Stimulated activated CD4-positive, alpha-beta T cell treated with anti-CD3 and anti-CD28 coated beads, Interleukin-15, amount 100 ng/mL, for 1 hour (primary cell): Measurements from ENCODE around the gene NUDT19.
"Not testable (repeated sequence)": the region's sequence is repeated elsewhere in the genome, so short reads cannot be mapped to it uniquely, and the experiment has no call there.

Experiments used
- DNase-seq, 2 donors: peaks; one replicate each; pipeline ENCODE4 v3.0.0-alpha.2; 2020; ENCODE audit warnings: low read depth in 1 of 2, low spot score in 1 of 2

The NUDT19 gene

DNA sequence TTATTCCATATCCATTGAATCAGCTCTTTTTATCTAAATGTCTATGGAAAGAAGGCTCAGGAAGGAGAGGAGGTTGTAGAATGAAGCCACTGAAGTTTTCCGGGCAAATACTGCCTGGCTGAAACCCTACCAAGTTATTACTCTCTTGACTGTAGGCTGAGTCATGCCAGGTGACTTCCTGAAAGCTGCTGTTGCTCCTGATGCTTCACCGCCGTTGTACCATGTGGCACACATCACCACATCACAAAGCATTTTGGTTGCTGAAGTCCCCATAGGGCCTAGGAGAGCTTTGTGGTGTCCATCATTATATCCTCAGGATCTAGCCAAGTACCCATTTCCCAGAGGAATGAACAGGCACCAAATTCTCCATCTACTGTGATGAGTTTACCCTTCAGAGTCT is 16.8 kb downstream of the NUDT19 start:
- no peak for DNase-seq

DNA sequence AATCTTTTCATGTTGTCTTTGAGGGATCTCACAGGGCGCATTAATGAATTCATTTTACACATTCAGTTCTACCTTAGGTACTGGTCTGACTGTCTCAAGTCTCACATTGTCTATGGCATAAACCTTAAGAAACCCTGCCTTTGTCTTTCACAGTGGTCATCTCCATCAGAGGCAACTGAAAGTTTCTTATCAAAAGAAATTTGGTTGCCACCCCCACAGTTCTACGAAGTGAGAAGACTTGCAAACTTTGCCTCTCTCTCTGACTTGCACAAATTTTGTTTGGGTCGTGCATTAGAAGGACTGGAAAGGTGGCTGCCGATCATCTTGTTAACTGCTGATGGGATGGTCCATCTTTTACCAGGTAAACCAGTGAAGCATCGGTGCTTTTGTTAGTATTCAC is 17.4 kb downstream of the NUDT19 start:
- DNase-seq: no peak

DNA sequence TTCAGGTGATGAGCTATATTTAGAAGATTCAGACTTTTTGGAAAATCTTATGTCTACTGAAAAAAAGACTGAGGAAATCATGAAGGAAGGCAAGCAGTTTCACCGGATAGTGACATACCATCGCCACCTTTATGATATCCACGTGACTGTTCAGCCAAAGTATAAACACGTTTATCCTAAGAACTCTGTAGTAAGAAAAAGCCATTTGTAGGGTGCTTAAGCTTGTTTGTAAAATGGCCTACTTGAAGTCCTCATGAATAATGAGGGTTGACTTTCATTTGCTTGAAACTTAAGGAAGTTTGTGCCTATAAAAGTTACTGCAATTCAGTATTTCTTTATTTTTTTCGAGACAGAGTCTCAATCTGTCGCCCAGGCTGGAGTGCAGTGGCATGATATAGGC is 20.1 kb downstream of the NUDT19 start:
- no peak for DNase-seq

DNA sequence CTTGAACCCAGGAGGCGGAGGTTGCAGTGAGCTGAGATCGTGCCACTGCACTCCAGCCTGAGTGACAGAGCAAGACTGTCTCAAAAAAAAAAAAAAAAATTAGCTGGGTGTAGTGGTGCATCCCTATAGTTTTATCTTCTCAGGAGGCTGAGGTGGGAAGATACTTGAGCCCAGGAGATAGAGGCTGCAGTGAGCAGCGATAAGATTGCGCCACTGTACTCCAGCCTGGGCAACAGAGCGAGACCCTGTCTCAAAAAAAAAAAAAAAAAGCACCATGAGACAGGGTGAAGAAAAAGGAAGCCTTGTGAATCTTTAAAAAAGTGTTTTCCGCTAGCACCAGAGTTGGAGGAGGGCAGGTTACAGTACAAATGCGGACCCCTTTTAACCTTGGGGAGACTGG is 24.6 kb downstream of the NUDT19 start:
- DNase-seq: not testable (repeated sequence)

DNA sequence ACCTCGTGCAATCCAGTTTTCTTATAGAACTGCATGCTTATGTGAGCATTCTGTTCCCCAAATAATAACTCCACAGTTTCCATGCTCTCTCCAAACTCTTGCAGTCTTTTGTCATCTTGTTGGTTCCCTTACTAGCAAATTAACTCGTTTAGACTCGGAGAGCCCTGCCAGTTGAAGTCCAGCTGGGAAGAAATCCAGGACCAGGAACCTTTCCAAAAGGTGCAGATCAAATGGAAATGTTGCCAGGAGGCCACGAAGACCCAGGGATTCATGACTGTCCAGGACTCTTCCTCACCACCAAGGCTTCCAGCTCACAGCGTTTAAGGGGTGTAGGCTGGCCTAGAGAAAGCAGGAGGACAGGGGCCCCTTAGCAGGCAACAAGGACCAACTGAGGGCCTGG is 25.9 kb downstream of the NUDT19 start:
- no peak for DNase-seq

DNA sequence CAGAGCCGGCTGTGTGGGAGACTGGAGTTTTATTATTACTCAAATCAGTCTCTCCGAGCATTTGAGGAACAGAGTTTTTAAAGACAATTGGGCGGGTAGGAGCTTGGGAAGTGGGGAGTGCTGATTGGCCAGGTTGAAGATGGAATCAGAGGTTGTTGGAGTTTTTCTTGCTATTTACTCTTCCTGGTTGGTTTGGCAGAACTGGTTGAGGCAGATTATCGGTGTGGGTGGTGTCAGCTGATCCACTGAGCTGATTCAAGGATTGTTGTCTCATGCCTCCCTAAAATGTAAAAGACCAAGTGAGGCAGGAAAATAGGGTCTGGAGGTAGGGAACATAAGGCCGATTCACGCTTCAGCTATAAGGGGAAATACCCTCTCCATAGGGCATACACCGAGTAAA is 26.7 kb downstream of the NUDT19 start:
- no peak for DNase-seq

DNA sequence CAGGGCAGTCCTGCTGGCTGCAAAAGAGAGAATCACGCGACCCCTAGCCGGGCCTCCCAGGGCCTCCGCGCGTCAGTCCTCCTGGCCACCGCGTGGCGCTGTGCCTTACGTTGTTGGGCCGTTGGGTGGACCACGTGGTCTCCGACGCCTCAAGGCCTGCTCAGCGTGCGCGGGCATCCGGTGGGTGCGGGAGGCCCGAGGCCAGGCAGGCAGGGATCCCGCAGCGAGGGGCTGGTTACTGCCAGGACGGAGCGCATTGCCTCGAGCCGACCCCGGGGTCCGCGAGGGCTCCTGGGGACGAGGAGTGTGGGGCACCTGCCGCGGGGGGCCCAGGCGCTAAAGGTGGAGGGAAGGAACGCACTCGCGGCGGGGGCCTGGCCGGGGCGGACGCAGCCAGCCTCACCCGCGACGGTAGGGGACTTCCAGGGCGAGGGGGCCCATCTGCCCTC is 28.0 kb downstream of the NUDT19 start, which contains the start of gene TDRD12:
Gene TDRD12, plus strand, starts transcription at position 157 of the 449 bp plus-strand sequence. CDS start 306 bp downstream, outside the sequence.
- no peak for DNase-seq

DNA sequence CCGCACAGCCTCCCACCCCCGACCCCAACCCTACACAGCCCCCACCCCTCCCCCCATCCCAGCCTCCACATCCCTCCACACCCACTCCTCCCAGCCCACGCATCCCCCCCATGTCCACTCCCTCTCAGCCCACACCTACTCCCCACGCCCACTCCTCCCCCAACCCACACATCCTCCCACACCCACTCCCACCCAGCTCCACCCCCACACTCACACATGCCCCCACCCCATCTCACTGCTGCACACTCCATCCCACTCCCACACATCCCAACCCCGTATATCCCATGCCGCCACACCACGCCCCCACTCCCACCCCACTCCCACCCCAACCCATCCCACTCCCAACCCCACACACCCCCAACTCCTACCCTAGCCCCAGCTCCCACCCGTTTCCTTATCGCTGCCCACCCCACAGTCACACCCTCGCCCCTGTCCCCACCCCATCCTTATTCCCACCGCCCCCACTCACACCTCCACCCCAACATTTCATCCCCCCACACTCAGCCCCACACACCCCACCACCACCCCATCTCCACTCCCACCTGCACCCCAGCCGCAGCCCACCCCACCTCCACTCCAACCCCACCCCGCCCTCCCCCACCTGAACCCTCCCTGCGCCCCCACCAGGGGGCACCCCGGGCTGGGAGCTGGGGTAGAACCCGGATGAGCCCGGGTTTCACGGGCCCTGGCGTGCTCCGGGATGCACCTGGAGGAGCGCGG is 28.8 kb downstream of the NUDT19 start:
- no peak for DNase-seq

DNA sequence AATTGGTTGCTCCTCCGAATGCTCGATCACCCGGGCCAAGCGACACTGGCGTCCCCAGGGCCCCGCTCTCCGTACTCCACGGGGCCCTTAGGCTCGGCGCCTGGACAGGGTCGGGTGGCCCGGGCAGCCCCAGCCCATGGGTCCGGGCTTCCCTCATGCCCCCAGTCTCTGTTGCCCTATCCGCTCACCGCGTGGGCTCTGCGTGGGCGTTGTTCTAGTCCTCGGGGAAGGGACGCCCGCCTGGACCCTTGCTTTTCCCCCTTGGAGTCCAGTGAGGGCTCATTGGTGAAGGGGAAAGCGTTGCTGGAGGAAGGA is 29.3 kb downstream of the NUDT19 start:
- no peak for DNase-seq

DNA sequence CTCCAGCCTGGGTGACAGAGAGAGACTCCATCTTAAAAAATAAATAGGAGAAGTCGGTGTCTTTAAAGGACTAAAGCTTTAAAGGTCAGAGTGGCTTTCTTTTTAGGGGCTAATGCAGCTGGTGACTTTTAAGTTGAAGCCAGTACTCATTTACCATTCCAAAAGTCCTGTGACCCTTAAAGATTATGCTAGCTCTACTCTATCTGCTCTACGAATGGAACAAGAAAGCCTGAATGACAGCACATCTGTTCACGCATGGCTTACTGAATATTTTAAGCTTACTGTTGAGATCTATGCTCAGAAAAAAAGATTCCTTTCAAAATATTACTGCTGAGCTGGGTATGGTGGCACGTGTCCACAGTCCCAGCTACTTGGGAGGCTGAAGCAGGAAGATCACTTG is 44.3 kb downstream of the NUDT19 start:
- no peak for DNase-seq

DNA sequence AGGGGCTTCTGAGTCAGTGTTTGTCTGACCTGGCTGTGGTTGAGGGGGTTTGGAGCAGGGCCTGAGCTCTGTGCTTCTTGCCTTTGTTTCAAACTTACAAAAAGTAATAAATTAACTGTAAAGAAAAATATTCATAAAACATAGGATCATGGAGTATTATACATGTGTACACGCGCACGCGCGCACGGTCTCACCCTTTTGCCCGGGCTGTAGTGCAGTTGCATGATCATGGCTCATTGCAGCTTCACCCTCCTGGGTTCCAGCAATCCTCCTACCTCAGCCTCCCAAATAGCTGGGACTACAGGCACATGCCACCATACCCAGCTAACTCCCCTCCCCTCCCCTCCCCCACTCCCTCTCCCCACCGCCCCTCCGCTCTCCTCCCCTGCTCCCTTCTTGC is 51.4 kb downstream of the NUDT19 start:
- DNase-seq: no peak

DNA sequence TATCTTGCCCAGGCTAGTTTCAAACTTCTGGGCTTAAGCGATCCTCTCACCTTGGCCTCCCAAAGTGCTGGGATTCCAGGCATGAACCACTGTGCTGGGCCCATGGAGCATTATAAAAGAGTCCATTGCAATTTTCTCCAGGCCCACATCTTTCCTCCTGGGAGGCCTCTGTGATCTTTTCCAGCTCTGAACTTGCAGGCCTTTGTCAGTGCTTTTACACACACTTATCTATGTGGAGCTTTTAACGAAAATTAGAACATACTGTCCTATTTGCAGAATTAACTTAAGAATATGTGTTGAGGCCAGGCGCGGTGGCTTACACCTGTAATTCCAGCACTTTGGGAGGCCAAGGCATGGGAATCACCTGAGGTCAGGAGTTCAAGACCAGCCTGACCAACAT is 51.8 kb downstream of the NUDT19 start:
- no peak for DNase-seq

DNA sequence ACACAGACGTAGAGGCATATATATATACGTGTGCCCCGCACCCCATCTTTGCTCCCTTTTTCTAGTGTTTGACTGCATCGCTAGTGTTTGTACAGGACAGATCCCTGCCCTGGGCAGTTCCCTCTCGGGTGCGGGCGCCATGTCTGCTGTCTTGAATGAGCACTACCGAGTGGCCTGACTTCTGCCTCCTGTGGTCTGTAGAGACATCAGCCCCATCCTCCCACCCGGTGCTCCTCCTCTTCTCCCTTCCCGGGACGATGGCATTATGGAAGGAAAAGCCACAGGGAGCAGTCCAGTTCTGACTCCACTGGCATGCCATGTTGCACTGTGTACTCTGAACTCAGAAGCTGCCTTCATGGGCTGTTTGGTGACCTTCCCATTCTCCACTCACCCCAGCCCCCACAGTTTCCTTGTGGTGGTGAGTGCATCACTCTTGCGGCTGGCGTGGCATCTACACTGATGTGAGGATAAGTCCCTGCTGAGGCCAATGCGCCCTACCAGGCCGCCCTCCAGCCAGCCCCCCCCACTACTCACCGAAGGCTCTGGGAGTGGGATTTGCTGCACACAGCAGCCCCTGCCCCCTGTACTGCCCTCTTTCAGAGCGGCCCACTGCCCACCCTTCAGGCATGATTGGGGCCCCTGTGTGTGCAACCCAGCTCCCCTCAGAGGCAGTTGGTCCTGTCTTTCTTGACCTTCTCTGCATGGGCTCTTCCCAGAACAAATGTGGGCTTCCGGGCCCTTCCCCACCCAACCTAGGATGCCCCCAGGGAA is 53.1 kb downstream of the NUDT19 start:
- DNase-seq: no peak

DNA sequence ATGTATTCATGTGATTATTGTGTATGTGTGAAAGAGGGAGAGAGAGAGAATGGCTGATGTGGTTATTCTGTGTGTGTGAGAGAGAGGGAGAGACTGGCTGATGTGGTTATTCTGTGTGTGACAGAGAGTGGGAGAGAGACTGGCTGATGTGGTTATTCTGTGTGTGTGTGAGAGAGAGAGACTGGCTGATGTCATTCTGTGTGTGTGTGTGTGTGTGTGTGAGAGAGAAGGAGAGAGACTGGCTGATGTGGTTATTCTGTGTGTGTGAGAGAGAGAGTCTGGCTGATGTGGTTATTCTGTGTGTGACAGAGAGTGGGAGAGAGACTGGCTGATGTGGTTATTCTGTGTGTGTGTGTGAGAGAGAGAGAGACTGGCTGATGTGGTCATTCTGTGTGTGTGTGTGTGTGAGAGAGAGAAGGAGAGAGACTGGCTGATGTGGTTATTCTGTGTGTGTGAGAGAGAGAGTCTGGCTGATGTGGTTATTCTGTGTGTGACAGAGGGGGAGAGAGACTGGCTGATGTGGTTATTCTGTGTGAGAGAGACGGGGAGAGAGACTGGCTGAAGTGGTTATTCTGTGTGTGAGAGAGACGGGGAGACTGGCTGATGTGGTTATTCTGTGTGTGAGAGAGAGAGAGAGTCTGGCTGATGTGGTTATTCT is 54.1 kb downstream of the NUDT19 start:
- not testable (repeated sequence) for DNase-seq

DNA sequence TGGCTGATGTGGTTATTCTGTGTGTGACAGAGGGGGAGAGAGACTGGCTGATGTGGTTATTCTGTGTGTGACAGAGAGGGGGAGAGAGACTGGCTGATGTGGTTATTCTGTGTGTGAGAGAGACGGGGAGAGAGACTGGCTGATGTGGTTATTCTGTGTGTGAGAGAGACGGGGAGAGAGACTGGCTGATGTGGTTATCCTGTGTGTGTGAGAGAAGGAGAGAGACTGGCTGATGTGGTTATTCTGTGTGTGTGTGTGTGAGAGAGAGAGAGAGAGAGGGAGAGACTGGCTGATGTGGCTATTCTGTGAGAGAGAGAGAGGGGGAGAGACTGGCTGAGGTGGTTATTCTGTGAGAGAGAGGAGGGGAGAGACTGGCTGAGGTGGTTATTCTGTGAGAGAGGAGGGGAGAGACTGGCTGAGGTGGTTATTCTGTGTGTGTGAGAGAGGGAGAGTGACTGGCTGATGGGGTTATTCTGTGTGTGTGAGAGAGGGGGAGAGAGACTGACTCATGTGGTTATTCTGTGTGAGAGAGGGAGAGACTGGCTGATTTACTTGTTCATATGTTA is 55.1 kb downstream of the NUDT19 start:
- not testable (repeated sequence) for DNase-seq

DNA sequence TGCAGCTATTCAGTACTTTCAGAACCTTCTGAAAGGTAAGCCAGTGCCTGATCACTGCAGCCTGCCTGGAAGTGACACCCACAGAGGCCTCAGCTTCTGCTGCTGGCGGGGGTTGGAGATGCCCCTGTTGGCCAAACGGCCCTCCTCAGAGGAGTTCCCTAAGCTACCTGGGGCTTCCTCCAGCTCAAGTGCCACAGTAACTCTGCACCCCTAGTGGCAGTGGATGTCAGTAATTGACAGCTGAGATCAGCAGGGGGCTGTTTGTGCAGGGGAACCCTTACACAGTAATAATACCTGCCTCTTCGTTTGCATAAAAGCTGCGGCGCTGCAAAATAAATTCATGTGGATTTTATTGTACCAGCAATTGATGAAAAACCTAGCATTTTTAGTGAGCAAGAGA is 56.9 kb downstream of the NUDT19 start:
- DNase-seq: no peak

DNA sequence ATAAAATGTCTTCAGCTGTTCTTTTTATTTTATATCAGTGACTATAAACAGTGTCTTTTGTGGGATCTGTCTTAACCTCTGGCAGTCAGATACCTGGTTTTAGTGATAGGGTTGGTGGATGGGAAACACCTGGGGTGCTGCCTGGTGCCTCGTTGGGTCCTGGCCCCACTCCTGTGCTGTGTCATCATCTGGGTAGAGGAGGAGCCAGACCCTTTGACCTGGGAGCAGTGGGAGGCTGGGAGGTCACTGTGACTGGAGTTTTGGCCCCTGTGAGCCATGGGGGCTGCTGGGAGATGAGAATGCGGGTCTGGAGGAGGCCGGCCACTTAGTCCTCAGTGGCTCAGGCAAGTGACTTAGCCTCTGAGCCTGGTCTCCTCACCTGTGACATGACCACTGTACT is 57.3 kb downstream of the NUDT19 start:
- no peak for DNase-seq

DNA sequence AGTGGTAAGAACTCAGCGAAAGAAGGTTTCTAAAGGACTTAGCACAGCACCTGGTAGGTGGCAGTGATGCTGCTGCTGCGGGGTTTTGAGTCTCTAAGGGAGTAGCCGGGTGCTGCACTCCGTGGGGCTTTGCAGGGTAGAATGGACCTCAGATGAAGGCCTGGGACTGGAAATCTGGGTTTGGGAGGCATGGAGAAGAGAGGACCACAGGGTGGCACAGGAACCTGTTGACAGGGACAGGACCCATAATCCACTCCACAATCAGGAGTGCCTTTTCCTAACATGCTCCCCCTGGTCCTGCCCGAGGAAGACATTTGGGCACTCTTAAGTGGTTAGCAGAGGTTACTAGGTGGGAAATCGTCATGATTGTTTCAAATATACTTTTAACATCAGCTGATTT is 57.7 kb downstream of the NUDT19 start:
- DNase-seq: no peak

DNA sequence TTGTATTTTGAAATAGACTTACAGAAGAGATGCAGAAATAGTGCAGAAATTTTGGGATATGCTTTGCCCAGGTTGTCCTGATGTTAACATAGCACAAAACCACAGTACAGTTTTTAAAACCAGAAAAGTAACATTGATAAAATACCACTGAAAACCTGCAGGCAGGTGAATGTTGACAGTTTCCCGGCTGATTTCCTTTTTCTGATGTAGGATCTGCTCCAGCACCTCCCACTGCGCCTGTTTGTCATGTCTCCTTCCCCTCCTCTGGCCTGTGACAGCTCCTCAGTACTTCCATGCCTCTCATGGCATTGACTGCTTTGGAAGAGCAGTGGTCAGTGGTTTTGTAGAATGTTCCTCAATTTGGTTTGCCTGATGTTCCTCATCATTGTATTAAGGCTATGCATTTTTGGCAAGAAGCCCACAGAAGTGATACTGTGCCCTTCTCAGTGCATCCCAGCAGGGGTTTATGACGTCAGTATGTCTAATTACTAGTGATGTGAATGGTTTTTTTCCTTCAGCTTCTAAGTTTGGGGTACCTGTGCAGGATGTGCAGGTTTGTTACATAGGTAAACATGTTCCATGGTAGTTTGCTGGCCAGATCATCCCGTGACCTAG is 58.9 kb downstream of the NUDT19 start:
- DNase-seq: no peak

DNA sequence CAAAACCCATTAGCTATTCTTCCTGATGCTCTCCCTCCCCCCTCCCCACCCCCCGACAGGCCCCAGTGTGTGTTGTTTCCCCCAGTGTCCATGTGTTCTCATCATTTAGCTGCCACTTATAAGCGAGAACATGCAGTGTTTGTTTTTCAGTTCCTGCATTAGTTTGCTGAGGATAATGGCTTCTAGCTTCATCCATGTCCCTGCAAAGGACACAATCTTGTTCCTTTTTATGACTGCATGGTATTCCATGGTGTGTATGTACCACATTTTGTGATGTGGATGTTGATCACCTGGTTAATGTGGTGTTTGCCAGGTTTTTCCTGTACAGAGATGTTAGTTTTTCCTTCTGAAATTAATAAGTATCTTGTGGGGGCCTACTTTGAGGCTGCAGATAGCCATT is 59.4 kb downstream of the NUDT19 start:
- no peak for DNase-seq

DNA sequence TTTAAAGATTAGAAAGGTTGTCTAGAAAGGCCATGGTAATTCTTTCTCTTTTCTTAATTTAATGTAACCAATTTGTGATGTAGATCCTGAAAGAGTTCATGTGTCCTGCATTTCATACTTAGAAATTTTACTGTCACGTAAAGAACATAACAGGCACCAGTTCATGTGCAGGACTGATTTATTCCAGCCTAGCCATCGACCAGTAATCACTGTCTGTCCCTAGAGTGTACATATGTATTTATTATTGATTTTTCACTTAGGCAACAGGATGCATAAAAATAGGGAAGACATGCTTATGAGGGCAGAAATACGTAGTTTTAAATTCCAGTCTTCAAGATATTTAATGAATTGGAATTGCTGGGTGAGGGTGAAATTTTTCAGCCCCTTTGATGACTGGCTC is 65.6 kb downstream of the NUDT19 start:
- DNase-seq: no peak
